HK-2 (cell line): ENCODE data around the gene SIRPG.
"Not testable (repeated sequence)": the region's sequence is repeated elsewhere in the genome, so short reads cannot be mapped to it uniquely, and the experiment has no call there.

Source experiments
- DNase-seq: peaks from one replicate; pipeline ENCODE4 v3.0.0-alpha.2; 2018; ENCODE audit not compliant: unreplicated experiment

Gene SIRPG

DNA sequence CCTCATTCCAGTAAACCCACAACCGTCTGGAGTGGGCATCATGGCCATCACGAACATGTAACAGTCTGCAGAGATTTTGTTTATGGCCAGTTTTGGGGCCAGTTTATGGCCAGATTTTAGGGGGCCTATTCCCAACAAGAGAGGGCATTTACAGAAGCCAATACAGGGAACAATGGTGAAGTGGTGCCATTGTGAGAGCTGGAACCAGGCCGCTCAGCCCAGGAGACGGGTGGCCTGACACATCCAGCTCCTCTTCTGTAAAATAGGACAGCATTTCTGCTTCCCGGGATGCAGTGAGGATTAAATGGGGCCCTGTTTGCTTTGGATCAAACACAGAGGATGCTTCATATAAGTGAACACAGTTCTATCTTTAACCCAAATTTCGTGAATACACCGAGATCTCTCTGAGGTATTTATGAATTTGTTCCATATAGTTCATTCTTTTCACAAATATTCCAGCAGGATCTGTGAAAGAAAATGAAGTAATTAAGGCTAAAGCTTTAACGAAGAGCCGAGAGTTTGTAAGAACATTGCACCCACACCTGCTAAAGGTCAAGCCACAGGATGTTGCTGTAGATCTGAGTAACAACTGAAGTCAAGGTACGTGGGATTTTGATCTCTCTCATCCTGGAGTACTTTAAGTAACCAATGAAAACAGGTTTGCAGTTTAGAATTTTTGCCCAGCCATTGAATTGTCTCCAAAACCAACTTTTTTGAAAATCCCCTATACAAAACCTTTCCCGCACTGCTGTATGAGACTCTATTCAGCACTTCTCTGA lies 14.5 kb upstream of the SIRPG start:
- no peak for DNase-seq

DNA sequence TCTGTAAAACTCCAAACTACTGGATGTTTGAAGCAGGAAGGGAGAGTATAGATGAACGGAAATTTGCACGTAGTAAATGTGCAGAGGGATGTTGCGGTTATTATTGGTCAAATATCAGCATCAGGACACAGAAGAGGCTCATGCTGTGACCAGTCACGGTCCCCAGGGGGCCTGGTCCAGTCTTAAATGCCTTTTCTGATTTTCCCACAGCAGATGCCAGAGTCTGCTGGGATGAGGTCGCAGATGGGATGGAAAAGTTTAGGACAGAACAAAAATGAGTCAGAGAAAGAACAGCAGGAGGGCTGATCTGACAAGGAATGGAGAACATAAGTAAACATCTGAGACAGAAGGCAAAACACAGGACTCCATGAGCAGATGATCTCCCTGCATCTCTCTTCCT lies 11.7 kb upstream of the SIRPG start:
- no peak for DNase-seq

DNA sequence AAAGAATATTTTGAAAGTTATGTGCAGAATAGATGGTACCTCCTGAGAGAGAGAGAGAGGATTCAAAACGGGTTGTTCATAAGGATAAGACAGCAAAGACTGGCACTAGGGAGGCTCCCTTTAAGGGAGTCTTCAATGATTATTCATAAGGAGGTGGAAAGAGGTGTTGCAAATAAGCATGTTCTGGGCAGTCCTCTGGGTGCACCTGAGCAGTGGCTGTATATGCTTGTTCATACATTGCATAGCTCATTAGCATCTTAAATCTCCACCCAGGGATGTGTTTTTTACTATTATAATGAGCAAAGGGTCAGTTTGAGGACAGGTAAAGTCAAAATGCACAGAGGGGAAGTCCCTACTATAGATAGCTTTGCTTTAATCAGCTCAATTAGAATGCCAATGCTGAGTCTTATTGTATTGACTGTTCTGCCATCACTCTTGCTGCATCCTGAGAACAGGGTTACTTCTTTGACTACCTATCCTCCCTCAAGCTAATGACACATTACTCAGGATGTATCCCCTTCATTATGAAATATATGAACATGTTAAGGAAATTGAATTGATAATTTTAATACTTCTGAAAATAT lies 10.0 kb upstream of the SIRPG start:
- DNase-seq: no peak

DNA sequence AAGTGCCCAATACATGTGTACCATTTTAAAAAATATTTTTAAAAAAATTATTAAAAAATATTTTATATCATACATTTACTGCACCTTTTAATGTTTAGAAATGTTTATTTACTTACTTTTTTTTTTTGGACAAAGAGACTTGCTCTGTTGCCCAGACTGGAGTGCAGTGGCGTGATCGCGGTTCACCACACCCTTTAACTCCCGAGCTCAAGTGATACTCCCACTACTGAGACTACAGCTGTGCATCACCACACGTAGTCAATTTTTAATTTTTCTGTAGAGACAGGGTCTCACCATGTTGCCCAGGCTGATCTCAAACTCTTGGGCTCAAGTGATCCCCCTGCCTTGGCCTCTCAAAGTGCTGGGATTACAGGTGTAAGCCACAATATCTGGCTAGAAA lies 9.2 kb upstream of the SIRPG start:
- no peak for DNase-seq

DNA sequence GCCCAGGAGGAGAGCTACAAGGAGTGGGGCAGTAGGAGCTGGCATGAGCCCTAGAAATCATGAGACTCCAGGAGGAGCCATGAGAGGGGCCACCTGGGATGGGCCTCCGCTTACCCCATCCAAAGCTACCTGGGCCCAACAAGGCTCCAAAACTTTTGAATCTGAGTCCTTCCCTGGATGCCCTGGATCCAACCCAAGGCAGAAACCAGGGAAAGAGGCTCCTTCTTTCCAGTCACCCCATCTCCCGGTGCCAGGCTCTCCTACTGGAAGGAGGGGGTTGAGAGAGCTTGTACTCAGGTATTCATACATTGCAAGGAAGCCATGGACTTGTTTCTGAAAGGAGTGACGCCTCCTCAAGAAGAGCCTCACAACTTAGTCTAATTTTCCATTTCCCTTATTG lies 7.8 kb upstream of the SIRPG start:
- DNase-seq: no peak

DNA sequence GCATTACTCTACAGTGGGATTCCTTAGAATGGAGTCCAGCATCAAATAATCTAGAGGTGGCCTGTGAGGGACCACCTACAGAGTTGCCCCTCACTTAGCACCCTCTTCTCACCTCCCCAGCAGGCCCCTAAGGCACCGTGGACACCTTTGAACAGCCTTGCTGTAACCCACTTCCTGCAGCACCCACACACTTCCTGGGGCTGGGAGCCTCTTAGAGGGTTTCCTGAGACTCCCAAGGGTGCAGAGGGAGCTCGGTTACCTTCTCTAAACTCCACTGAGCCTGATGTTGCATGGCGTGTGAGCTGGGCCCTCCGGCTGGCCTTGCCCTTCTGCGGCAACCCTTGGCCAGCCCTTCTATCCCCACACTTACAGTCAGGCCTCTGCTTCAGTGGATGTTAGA lies 7.3 kb upstream of the SIRPG start:
- DNase-seq: no peak

DNA sequence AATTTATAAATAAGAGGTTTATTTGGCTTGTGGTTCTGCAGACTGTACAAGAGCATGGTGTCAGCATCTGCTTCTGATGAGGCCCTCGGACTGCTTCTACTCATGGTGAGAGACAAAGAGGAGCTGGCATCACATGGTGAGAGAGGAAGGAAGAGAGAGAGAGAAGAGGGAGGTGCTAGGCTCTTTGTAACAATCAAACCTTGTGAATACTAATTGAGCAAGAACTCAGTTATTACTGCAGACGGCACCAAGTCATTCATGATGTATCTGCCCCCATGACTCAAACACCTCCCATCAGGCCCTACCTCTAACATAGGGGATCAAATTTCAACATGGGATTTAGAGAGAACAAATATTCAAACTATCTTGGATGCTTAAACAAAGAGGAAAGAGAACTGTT lies 6.3 kb upstream of the SIRPG start:
- no peak for DNase-seq

DNA sequence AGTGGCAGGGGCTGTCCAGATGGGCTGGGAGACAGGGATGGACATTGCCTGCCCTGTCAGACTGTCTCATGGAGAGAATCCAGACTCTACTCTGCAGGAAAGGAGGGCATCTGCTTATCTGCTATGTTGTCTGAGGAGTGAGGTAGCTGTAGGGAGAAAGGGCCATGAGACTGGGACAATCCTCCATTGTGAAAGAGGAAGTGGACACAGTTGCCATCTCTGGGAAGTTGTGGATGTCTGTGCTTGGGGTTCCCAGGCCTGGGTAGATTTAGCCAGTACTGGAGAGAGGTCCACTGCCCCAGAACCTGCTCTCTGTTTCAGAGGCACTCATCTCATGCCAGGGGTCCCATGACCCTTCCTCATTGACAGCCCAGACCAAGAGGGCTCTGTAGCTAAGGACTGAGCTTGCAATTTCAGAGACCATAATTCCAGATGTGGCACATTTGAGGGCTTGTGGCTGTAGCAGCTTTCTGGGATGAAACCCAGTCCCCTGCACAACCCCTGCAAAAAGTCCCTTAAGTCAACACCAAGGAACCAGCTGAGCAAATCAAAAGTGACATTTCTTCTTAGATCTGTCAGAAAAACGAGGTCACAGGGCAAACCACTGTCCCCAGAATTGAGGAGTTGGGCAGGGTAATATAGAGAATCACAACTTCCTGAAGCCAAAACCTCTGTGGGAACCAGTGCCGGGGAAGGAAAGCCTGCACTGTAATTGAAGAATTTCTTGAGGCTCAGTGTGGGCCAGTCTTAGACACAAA lies 4.1 kb upstream of the SIRPG start:
- DNase-seq: no peak

DNA sequence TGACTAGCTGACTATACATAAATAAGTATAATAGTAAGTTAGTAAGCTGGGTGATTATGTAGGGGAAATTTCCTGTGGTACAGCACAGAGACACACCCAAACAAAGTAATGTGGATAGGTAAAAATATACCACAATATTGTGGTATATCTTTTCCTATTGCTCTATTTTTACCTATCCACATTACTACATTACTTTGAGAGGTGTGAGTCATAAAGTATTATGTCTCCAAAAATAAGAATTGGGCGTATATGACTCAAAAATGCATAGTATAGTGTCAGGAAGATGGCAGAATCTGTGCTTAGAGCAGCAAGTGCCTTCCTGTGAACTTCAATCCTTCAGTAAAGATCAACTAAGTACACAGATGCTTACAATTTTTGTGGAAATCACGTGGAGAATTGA lies 2.7 kb upstream of the SIRPG start:
- DNase-seq: no peak

DNA sequence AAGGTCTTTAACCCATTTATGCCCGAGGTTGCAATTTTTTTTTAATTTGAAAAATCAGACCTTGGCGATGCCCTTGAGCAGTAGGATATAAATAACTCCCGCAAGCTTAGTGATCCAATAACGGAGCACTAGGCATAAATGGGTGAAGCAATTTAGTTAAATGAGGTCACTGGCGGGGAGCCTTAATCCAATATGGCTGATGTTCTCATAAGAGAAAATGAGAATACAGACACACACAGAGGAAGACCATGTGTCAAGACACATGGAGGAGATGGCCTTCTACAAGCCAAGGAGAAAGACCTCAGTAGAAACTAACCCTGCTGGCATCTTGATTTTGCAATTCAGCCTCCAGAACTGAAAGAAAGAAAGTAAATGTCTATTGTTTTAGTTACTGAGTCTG lies 735 bp downstream of the SIRPG start:
- DNase-seq: no peak

DNA sequence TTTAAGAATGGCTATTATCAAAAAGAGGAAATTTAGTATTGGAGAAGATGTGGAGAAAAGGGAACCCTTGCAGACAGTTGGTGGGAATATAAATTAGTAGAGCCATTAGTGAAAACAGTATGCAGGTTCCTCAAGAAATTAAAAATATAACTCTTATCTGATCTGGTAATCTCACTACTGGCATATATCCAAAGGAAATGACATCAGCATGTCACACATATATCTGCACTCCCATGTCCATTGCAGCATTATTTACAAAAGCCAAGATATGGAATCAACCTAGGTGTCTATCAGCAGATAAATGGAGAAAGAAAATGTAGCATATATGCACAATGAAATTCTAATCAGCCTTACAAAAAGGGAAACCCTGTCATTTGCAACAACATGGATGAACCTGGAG lies 2.6 kb downstream of the SIRPG start:
- no peak for DNase-seq

DNA sequence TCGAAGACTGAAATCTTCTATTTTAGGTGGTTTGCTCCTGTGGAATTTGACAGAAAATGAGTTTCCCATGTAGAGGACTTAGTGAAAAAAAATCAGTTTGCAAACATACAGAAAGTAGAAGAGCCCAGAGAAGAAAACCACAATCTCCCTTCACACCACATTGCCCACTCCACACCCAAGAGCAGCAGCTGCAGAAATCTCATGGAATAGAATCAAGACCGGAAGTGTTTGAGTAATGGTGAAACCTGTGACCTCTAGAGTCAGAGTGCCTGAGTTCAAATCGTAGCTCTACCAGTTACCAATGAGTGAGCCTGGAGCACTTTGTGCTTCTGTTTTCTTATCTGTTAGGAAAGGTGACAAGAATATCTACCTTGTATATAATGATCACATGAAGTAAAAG lies 4.6 kb downstream of the SIRPG start:
- DNase-seq: no peak

DNA sequence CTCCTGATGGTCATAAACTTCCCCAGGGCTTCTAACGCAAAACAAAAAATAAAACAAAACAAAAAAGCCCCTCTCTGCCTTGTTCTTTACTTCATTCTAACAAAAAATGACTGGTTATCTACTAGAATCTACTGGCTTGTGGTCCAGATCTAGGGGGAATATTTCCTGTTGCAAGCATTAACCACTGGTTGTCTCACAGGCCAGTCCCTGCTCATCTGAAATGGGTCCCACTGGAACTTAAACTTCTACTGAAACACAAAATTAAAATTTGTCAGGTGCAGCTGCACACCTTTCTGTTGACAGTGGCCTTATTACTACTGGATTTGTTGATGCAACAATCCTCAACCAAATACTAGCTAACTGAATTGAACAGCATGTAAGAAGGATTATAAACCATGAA lies 5.5 kb downstream of the SIRPG start:
- DNase-seq: no peak

DNA sequence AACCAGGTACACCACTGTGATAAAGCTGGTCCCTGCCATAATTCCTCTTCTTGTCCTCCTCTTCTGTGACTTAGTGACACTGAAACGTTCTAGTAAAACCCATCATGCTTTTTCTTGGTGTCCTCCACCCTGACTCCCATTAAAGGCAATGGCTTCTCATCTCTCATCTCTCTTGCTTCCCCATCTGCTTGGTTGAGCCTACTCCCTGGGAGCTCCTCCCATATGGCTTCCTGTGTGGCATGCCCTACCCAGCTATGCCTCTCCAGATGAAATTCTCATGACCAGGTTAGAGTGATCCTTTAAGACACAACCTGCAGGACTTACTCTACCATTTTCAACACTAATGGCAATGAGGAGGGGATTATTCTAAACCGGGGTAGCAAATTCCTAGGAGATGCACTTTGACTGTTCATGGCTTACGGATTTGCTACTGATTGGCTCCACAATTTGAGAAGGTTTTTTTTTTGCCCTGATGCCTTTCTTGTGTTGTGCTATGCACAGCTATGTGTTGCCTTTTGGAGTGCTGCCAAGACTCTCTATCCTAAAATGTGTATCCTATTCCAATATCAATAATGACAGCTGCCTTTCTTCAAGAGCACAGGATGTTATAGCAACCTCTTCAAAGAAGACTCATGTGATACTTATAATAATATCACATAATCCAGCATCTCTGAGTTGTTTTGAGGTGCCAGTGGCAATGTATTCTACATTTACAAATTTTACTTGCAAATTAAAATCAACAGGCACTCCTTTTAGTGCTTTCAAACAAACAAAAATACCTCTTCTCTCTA lies 6.1 kb downstream of the SIRPG start:
- DNase-seq: no peak

DNA sequence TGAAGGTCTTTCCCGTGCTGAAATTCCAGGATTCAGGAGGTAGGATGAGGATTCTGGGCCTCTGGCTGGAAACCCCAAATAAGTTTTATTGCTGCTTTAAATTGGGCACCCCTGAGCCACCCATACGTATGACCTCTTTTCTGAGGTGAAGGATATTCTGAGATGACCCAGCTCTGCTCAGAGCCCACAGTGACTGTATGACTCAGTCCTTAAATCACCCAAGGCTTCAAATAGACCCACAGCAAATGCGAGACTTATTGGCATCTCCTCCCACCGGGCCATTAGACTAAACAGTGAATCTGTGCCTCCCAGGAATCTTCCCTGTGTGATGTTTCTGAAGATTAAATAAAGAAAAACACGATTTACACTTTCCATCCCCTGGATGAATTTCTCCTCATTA lies 9.5 kb downstream of the SIRPG start:
- DNase-seq: no peak

DNA sequence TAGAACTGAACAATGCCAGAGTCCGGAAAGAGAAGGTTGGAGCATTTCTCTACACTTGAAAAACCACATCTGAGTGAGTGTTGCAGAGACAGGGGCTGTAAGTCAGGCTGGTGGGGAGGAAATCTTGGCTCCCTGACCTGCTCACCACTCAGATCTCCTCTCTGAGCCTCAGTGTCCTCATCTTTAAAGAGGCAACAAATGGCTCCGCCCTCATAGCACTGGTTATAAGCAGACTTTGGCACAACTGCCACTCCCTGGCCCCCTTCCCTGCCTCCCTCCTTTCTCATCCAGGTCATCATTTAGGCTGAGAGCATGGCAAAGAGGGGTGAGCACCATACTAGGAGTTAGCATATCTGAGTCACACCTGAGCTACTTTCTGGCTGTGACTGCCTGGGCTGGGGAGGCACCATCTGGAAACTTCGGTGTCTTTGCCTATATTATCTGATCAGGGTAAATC lies 10.6 kb downstream of the SIRPG start:
- no peak for DNase-seq

DNA sequence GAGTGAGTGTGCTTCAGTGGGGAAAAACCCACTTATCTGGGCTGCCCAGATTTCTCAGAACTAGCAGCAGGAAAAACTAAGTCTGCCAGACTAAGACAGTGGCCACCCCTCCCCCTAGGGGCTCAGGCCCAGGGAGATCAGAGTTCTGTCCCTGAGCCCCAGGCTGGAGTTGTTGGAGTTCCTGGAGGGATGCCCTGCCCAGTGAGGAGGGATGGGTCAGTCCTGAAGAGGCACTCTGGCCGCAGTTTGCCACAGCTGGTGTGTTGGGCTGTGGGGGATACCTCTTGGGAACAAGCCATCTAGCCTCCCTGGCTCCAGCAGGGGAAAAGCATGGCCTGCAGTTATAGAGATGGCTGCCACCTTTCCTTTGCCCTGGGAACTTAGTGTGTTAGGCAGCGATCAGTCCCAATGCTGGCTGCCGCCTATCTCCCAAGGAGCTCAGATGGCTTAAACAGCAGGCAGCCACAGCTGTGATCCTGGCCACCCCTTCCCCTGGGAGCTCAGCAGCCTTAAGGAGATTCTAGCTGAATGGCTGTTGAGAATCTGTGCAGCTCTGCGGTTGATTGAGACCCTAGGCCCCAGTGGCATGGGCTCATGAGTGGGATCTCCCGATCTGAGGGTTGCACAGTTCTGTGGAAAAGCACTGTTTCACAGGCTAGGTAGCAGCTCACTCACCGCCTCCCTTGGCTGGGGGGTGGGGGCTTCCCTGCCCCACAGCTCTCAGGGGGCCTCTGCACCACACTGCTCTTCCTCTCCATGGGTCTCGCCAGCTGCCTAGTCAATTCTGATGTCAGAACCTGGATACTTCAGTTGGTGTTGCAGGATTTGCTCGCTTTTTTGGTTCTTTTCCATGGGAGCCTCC lies 13.2 kb downstream of the SIRPG start:
- no peak for DNase-seq

DNA sequence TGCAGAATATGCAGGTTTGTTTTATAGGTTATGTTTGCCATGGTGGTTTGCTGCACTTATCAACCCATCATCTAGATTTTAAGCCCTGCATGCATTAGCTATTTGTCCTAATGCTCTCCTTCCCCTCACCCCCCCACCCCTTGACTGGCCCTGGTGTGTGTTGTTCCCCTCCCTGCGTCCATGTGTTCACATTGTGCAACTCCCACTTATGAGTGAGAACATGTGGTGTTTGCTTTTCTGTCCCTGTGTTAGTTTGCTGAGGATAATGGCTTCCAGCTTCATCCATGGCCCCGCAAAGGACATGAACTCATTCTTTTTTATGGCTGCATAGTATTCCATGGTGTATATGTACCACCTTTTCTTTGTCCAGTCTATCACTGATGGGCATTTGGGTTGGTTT lies 18.9 kb downstream of the SIRPG start:
- not testable (repeated sequence) for DNase-seq

DNA sequence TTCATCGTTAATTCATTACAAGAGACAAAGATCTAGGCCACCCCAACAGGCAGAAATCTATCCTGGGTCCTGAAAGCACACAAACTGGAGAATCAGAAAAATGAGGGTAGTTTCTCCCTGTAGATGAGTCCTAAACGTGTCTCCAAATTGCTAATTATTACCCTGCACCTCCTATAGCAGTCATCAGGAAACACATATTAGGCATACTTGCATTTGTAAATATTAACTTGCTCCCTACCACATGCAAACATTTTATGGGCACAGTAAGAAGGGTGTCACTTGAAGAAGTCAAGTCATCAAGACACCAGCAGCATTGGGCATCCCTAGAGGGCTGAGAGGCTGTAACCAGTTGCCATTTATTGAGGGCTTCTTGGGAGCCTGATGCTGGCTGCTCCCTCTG lies 19.8 kb downstream of the SIRPG start:
- DNase-seq: no peak

DNA sequence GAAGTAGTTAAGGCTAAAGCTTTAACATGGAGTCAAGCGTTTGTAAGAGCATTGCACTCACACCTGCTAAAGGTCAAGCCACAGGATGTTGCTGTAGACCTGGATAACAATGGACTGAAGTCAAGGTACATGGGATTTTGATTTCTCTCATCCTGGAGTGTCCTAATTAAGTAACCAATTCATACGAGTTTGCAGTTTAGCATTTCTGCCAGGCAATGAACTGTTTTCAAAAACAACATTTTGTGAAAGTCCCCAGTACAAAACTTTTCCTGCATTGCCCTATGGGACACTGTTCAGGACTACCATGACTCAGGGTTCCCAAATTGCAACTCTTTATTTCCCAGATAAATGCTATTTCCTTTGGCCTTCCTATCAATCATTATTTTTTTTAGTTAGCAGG lies 20.4 kb downstream of the SIRPG start:
- no peak for DNase-seq

DNA sequence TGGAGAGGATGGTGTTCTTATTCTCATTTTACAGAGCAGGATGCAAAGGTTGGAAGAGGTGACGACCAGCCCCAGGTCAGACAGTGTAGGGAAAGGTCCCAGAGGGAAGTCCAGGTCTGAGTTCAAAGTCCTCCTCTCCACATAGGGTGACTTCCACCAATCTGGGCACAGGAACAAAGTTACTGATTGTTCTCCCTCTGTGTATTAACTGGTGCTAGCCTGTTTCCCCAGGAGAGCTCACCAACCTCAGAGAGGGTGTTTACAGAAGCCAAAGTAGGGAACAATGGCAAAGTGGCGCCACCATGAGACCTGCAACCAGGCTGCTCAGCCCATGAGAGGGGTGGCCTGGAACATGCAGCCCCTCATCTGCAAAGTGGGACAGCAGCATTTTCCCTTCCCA lies 21.0 kb downstream of the SIRPG start:
- DNase-seq: no peak
